T-helper 2 cell treated with Interferon-gamma antibody and Interleukin-4, amounts not matched to agents 5 μg/mL and 100 μg/mL, for 36 hours (primary cell): Measurements from ENCODE around the gene KNDC1.

ENCODE experiments used
- DNase-seq: peaks from one replicate; pipeline ENCODE4 v3.0.0; 2021; ENCODE audit warnings: low spot score
- H3K27ac Mint-ChIP-seq: one replicate; pipeline ENCODE4 v1.8.0; 2021; ENCODE audit warnings: mild to moderate bottlenecking, mixed read lengths
- H3K27me3 Mint-ChIP-seq: one replicate; pipeline ENCODE4 v1.8.0; 2021; ENCODE audit warnings: low read depth, mixed read lengths
- H3K36me3 Mint-ChIP-seq: one replicate; pipeline ENCODE4 v1.8.0; 2021; ENCODE audit warnings: low read depth, mixed read lengths
- H3K4me1 Mint-ChIP-seq: one replicate; pipeline ENCODE4 v1.8.0; 2021; ENCODE audit warnings: low read depth, mixed read lengths
- H3K4me3 Mint-ChIP-seq: one replicate; pipeline ENCODE4 v1.8.0; 2022; ENCODE audit warnings: mild to moderate bottlenecking, moderate library complexity, mixed read lengths
- H3K9me3 Mint-ChIP-seq: one replicate; pipeline ENCODE4 v1.8.0; 2021; ENCODE audit warnings: mixed read lengths

KNDC1 gene

GRCh38 chr10:133179651-133180050, 19.6 kb downstream of the KNDC1 start:
- Mint-ChIP-seq H3K27ac (no peak overlapping the region), H3K27me3 (no peaks in the 10 kb centered on the region), H3K4me3 (no peak overlapping the region), H3K36me3 (no peaks in the 10 kb centered on the region), H3K9me3 (peaks cover 24% of the 10 kb centered on the region), H3K4me1 (no peaks in the 10 kb centered on the region)
- DNase-seq: no peak

- H3K27ac Mint-ChIP-seq: no peak overlapping the region
- no peaks in the 10 kb centered on the region for H3K27me3 Mint-ChIP-seq
- no peaks in the 10 kb centered on the region for H3K36me3 Mint-ChIP-seq
- DNase-seq: no peak
- H3K9me3 Mint-ChIP-seq: peaks cover 22% of the 10 kb centered on the region
- no peak overlapping the region for H3K4me3 Mint-ChIP-seq
- H3K4me1 Mint-ChIP-seq: no peaks in the 10 kb centered on the region
These were observed 20.4 kb downstream of the KNDC1 start for GRCh38 chr10:133180192-133180964.

DNA sequence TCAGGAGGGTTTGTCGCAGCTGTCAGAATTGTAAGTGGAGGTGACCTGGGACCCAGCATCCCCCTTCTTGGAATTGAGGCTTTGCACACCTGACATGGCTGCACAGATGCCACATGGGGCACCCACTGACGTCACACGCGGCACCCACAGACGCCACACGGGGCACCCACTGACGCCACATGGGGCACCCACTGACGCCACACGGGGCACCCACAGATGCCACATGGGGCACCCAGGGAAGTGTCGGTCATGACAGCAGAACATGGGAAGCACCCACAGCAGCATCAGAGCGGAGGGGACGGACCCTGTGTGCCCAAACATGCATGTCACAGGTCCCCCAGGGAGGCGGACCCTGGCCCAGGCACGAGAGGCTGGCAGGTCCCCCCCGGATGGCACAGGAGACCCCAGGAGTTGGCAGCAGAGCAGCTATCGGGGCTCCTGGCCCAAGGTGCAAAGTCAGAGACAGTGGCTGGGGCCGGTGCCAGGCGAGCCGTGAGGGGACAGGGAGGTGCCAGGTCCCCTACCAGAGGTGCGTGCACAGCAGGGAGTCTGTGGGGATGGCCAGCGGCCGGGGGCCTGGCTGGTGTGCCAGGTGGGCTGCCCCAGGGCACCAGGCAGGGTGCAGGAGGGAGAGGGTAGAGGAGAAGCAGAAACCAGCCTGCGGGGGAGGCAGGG, 21.1 kb downstream of the KNDC1 start:
- H3K36me3 Mint-ChIP-seq: no peaks in the 10 kb centered on the region
- no peaks in the 10 kb centered on the region for H3K4me1 Mint-ChIP-seq
- H3K4me3 Mint-ChIP-seq: no peak overlapping the region
- H3K9me3 Mint-ChIP-seq: peaks cover 22% of the 10 kb centered on the region
- DNase-seq: no peak
- no peak overlapping the region for H3K27ac Mint-ChIP-seq
- no peaks in the 10 kb centered on the region for H3K27me3 Mint-ChIP-seq

- Mint-ChIP-seq H3K9me3 (peaks cover 16% of the 10 kb centered on the region), H3K4me3 (no peak overlapping the region), H3K27me3 (no peaks in the 10 kb centered on the region), H3K27ac (no peak overlapping the region), H3K4me1 (no peaks in the 10 kb centered on the region), H3K36me3 (no peaks in the 10 kb centered on the region)
- no peak for DNase-seq
These were observed 22.2 kb downstream of the KNDC1 start for GRCh38 chr10:133182190-133182589.

GRCh38 chr10:133182791-133183645, 23.0 kb downstream of the KNDC1 start:
- H3K27me3 Mint-ChIP-seq: no peaks in the 10 kb centered on the region
- no peak overlapping the region for H3K27ac Mint-ChIP-seq
- no peak for DNase-seq
- H3K4me1 Mint-ChIP-seq: no peaks in the 10 kb centered on the region
- peaks cover 8% of the 10 kb centered on the region for H3K9me3 Mint-ChIP-seq
- no peak overlapping the region for H3K4me3 Mint-ChIP-seq
- H3K36me3 Mint-ChIP-seq: no peaks in the 10 kb centered on the region

DNA sequence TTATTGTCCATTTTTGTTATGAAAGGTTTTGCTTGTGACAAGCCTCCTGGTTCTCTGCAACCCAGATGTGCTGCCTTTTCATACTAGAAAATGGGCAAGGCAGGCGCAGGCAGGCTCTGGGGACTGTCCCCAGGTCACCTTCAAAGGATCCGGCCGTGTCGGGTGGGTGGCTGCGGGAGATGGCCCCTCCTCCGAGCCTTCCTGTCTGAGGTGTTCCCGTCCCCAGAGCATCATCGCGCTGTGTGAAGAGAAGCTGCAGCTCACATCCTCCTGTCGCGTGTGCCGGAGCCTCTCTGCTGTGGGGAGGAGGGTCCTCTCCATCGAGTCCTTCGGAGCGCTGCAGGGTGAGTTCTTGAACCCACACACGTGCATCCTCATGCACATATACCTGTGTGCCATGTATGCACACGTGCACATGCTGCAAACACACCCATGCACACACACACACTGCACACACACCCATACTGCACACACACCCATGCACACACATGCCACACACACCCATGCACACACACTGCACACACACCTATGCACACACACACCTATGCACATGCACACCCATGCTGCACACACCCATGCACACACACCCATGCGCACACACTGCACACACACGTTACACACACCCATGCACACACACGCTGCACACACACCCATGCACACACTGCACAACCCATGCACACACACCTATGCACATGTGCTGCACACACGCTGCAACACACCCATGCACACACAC, 23.8 kb downstream of the KNDC1 start:
- Mint-ChIP-seq H3K4me3 (no peak overlapping the region), H3K4me1 (no peaks in the 10 kb centered on the region), H3K27me3 (no peaks in the 10 kb centered on the region), H3K27ac (no peak overlapping the region), H3K9me3 (peaks cover 6% of the 10 kb centered on the region), H3K36me3 (no peaks in the 10 kb centered on the region)
- DNase-seq: no peak

GRCh38 chr10:133184591-133185244, 24.7 kb downstream of the KNDC1 start:
- no peak overlapping the region for H3K4me3 Mint-ChIP-seq
- no peak for DNase-seq
- no peaks in the 10 kb centered on the region for H3K36me3 Mint-ChIP-seq
- H3K27me3 Mint-ChIP-seq: no peaks in the 10 kb centered on the region
- H3K4me1 Mint-ChIP-seq: no peaks in the 10 kb centered on the region
- H3K9me3 Mint-ChIP-seq: peaks cover 6% of the 10 kb centered on the region
- H3K27ac Mint-ChIP-seq: no peak overlapping the region

DNA sequence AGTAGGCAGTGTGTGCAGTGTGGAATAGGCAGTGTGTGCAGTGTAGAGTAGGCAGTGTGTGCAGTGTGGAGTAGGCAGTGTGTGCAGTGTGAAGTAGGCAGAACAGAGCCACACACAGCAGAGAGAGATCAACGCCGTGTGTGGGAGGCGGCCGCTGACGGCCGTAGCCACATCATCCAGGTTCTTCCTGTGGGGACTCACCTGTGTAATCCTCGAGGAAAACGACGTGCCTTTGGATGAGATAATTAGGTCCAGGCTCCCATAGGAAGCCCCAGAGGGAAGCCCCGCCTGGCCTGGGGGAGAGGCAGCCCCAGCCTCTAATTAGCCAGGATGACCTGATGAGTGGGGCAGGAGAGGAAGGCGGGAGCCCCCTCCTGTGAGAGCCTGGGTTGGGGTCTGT, 25.4 kb downstream of the KNDC1 start:
- DNase-seq: no peak
- no peak overlapping the region for H3K4me3 Mint-ChIP-seq
- no peaks in the 10 kb centered on the region for H3K27me3 Mint-ChIP-seq
- no peaks in the 10 kb centered on the region for H3K36me3 Mint-ChIP-seq
- H3K27ac Mint-ChIP-seq: no peak overlapping the region
- peaks cover 6% of the 10 kb centered on the region for H3K9me3 Mint-ChIP-seq
- no peaks in the 10 kb centered on the region for H3K4me1 Mint-ChIP-seq

DNA sequence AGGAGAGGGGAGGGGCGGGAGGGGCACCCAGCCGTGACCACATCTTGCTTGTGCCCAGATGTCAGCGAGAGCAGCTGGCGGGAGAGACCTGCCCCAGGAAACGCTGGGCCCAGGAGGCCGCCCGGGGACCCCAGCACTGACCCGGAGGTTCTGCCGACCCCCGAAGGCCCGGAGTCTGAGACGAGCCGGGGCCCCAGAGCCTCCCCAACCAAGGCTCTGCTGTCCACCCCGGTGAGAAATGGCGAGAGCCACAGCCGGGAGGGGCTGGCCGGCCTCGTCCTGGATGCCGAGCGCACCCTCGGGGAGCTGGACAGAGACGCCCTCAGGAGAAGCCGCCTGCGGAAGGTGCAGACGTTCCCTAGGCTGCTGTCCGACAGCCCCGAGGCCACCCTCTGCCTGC, 25.9 kb downstream of the KNDC1 start:
- H3K4me3 Mint-ChIP-seq: no peak overlapping the region
- no peak overlapping the region for H3K27ac Mint-ChIP-seq
- no peaks in the 10 kb centered on the region for H3K36me3 Mint-ChIP-seq
- peaks cover 6% of the 10 kb centered on the region for H3K9me3 Mint-ChIP-seq
- no peak for DNase-seq
- H3K27me3 Mint-ChIP-seq: no peaks in the 10 kb centered on the region
- H3K4me1 Mint-ChIP-seq: no peaks in the 10 kb centered on the region

DNA sequence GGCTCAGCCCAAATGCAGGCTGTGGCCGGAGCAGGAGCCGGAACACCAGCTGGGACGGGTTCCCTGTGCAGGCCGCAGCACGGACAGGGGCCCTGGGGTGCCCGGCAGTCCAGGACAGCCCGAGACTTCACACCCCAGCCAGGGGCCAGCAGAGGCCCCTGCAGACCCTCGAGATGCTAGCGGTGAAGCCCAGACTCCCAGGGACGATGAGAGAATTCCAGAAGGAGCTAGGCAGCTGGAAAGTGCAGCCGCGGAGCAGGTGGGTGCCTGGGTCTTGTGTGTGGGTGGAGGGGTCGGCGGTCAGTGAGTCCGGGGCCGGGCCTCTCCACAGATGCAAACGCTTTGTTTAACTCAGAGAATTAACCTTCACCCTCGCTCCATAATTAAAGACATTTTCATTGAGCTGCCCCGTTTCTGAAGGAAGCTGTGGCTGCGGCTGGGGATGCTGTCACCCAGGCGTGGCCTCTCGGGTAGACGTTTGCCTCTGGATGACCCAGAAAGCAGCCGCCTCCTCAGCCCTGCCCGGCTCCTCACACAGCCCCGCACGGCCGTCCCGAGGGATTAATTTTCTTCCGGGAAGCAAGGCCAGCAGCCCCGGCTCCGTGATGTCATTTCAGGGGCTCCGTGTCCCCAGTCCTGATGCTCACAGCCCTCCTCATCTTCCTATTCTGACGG, 26.5 kb downstream of the KNDC1 start:
- Mint-ChIP-seq H3K9me3 (peaks cover 6% of the 10 kb centered on the region), H3K27me3 (no peaks in the 10 kb centered on the region), H3K4me3 (no peak overlapping the region), H3K36me3 (no peaks in the 10 kb centered on the region), H3K4me1 (no peaks in the 10 kb centered on the region), H3K27ac (no peak overlapping the region)
- no peak for DNase-seq

DNA sequence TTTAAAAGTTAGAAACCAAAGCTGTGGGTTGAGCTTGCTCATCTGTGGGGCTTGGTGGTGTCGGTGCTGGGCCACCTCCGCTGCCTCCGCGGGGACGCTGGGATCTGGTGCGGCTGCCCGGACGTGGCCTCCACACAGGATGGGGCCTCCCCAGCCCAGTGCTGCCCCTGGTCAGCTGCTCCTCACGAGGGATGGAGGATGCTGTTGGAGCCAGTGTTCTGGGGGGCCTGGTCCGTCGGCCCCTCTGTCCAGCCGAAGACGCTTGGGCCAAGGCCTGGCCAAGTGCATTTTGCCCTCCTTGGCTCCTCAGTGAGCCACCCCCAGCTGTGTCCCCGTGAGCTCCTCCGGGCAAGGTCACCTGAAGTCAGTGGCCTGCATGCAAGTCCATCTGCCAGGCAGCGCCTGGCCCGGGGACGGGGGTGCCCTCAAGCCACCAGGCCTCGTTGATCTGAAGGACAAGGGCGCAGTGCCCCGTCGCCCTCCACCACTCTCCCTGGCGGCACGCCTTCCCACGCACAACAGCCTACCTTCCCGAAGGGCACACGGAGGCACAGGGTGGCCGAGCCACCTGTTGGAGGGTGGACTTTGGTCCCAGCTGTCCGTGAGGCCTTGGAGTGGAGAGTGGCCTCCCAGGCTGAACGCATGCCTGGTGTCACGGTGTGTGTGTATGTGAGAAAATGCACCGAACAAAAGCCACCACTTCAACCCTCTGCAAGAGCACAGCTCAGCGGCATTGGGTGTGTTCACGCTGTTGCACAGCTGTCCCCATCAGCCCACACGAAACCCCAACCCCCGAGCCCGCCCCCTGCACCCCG, 27.3 kb downstream of the KNDC1 start:
- Mint-ChIP-seq H3K27ac (no peak overlapping the region), H3K4me1 (no peaks in the 10 kb centered on the region), H3K4me3 (no peak overlapping the region), H3K36me3 (no peaks in the 10 kb centered on the region), H3K9me3 (peaks cover 6% of the 10 kb centered on the region), H3K27me3 (no peaks in the 10 kb centered on the region)
- DNase-seq: no peak

DNA sequence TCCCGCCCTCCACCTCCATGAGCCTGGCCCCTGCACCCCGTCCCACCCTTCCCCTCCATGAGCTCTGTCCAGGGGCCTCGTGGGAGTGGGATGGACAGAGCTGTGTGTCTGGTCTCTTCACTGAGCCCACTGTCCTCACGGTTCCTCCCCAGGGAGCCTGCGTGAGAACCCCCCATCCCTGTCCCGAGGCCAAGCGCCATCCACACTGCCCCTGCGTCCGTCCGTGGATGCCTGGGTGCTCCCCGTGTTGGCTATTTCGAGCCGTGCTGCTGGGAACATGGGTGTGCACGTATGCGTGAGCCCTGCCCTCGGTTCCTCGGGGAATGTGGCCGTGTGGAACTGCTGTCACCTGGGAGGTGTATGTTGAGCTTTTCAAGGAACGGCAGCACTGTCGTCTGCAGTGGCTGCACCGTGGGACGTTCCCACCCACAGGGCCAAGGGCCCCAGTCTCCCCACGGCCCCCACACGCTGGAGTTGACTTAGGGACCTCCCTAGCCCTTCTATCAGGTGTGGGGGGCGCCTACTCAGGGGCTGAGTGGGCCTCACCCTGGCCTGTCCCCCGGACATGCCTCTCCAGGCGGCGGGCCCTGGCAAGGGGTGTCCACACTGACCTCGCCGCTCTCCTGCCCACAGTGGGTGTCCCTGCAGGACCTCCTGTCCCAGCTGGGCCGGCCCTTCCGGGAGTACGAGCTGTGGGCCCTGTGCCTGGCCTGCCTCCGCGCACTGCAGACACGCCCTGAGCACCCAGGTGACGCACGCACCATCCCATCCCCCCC, 28.1 kb downstream of the KNDC1 start:
- Mint-ChIP-seq H3K4me3 (no peak overlapping the region), H3K27me3 (peaks cover 3% of the 10 kb centered on the region), H3K4me1 (no peaks in the 10 kb centered on the region), H3K27ac (no peak overlapping the region), H3K36me3 (no peaks in the 10 kb centered on the region), H3K9me3 (peaks cover 6% of the 10 kb centered on the region)
- DNase-seq: no peak
